Measurements from ENCODE around the gene TMEM9B.

DNA sequence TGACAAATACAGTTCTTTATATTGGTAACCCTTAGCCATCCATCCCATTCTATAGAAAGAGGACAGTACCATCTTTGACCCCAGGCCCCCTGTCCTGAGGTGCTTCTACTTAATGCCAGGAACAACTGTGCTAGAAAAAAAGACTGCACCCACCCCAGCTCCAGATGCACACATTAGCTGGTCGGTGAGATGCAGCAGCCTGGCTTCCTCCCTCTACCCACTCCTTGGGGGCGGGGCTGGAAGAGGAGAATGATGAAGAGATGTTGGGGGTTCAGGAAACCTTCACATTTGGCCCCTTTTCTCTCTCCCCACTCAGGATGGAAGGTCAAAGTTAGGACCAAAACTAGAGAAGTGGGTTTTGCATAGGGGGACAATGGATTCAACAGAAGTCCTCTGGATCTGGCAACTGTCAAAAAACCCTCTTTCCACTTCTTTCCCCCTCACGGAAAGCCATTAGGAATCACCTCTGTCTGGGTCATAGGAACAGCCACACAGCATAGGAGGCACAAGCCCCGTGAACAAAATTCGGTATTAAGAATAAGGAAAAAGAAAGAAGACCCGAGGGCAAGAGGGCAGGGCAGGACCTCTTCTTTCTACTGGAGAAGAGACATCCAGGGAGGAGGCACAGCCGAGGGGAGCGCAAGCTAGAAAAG lies 38.8 kb upstream of the TMEM9B start:
- TF ChIP-seq RXRA (IDR thresholded peaks at IDR 0.05; ENCODE audit: borderline replicate concordance, low read depth) = no peak
- no peak for TF ChIP-seq SMC3 (IDR thresholded peaks at IDR 0.05; ENCODE audit: low read depth, low read length)
- TF ChIP-seq CTCF (IDR thresholded peaks at IDR 0.05) = no peak
- no peak for TF ChIP-seq FOSL2 (IDR thresholded peaks at IDR 0.05; ENCODE audit: borderline replicate concordance, low read depth)
- TF ChIP-seq TAF1 (IDR thresholded peaks at IDR 0.05; ENCODE audit: borderline replicate concordance, low read depth, low read length) = no peak
- TF ChIP-seq POLR2AphosphoS5 (IDR thresholded peaks at IDR 0.05; ENCODE audit: low read depth, low read length) = no peak
- no peak for TF ChIP-seq YY1 (IDR thresholded peaks at IDR 0.05; ENCODE audit: low read depth)
